EL (cell line): ENCODE measurements around the gene ZNF708.
"Not testable (repeated sequence)": the region's sequence is repeated elsewhere in the genome, so short reads cannot be mapped to it uniquely, and the experiment has no call there.

Source experiments
- DNase-seq: peaks from one replicate; pipeline ENCODE4 v3.0.0-alpha.2; 2016

The ZNF708 gene

DNA sequence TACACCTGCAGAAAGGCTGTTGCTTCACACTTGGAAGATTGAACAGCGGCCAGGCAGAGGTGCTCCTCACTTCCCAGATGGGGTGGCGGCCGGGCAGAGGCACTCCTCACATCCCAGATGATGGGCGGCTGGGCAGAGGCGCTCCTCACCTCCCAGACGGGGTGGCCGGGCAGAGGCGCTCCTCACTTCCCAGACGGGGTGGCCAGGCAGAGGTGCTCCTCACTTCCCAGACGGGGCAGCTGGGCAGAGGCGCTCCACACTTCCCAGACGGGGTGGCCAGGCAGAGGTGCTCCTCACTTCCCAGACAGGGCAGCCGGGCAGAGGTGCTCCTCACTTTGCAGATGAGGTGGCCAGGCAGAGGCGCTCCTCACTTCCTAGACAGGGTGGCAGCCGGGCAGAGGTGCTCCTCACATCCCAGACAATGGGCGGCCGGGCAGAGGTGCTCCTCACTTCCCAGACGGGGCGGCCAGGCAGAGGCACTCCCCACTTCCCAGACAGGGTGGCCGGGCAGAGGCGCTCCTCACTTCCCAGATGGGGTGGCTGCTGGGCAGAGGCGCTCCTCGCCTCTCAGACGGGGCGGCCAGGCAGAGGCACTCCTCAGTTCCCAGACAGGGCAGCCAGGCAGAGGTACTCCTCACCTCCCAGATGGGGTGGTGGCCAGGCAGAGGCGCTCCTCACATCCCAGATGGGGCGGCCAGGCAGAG, 69.6 kb downstream of the ZNF708 start:
- DNase-seq, result not testable (repeated sequence)

GRCh38 chr19:21256722-21257121, 72.5 kb downstream of the ZNF708 start:
- peak; percentile 54 for DNase-seq
